Renal cortex interstitium (tissue), 11 donors: ENCODE results near the gene NUP210L. TPM values are rescaled to one million over a fixed set of nuclear protein-coding genes. Genes with fewer than 3 reads are reported as not detected.
A peak's percentile ranks its signal among the peaks of the same experiment; 100 is the strongest.
"Not testable (repeated sequence)": the region's sequence is repeated elsewhere in the genome, so short reads cannot be mapped to it uniquely, and the experiment has no call there.

Experiments
- DNase-seq, 11 donors: peaks; one replicate each; pipeline ENCODE4 v3.0.0-alpha.2; 2013; ENCODE audit warnings: low read depth in 9 of 11, low spot score in 4 of 11; ENCODE audit errors: extremely low read depth in 1 of 11
- polyA plus RNA-seq, 3 donors: library from polyadenylated mRNA; unstranded; fragments of 120-200 nt; gene quantifications; one replicate each; pipeline ENCODE4 v1.2.1, GENCODE V29; 2013; ENCODE audit not compliant: insufficient read length in 3 of 3

NUP210L gene
- polyA plus RNA-seq, 3 donors, result 0.04 to 0.18 (median 0.17) TPM

- no peak for DNase-seq
These were observed 140.5 kb downstream of the NUP210L start for GRCh38 chr1:154014154-154014907.

GRCh38 chr1:154012543-154012942 is 142.3 kb downstream of the NUP210L start:
- not testable (repeated sequence) for DNase-seq

GRCh38 chr1:154012129-154012528 is 142.7 kb downstream of the NUP210L start:
- no peak for DNase-seq

GRCh38 chr1:154006136-154006535 is 148.7 kb downstream of the NUP210L start:
- DNase-seq, result no peak

GRCh38 chr1:154000420-154000819 is 154.5 kb downstream of the NUP210L start:
- DNase-seq, result no peak

GRCh38 chr1:153996882-153997281 is 158.0 kb downstream of the NUP210L start:
- not testable (repeated sequence) for DNase-seq

GRCh38 chr1:153995640-153996039 is 159.2 kb downstream of the NUP210L start:
- no peak for DNase-seq

GRCh38 chr1:153995202-153995601 is 159.7 kb downstream of the NUP210L start:
- DNase-seq, result no peak

- no peak for DNase-seq
These were observed 163.1 kb downstream of the NUP210L start for GRCh38 chr1:153991806-153992205.

GRCh38 chr1:153991151-153991630 is 163.7 kb downstream of the NUP210L start:
- DNase-seq, result no peak

GRCh38 chr1:153990468-153991150 is 164.3 kb downstream of the NUP210L start, which contains the start of gene RPS27:
RPS27 (plus strand) TSS chr1:153990762; CDS start chr1:153990797, 35 bp downstream.
- peak; percentile 96 to 99 (median 98) for DNase-seq

GRCh38 chr1:153987621-153988020 is 167.3 kb downstream of the NUP210L start:
- no peak for DNase-seq

- peak in 8 of 11 donors; percentile 67 to 82 (median 80) for DNase-seq
These were observed 168.7 kb downstream of the NUP210L start, which contains the start of gene RAB13 for GRCh38 chr1:153985941-153986761. RAB13 (minus strand) TSS chr1:153986339; CDS start chr1:153986236, 103 bp downstream.

- DNase-seq, result no peak
These were observed 169.4 kb downstream of the NUP210L start for GRCh38 chr1:153985341-153985912.

GRCh38 chr1:153984123-153984894 is 170.6 kb downstream of the NUP210L start:
- peak in 1 of 11 donors; percentile 21 for DNase-seq

GRCh38 chr1:153981735-153982134 is 173.1 kb downstream of the NUP210L start:
- not testable (repeated sequence) for DNase-seq

GRCh38 chr1:153979091-153979490 is 175.8 kb downstream of the NUP210L start:
- not testable (repeated sequence) for DNase-seq

GRCh38 chr1:153978274-153978909 is 176.5 kb downstream of the NUP210L start:
- no peak for DNase-seq
